HL-60 (cell line): ENCODE results near the gene POLR2L.

Experiments
- DNase-seq, 2 experiments: peaks; one replicate each; pipeline ENCODE4 v3.0.0-alpha.2; 2010 to 2020; ENCODE audit warnings: low read depth in 1 of 2, low spot score in 1 of 2
- H3K27ac ChIP-seq: fragments of 250-450 bp; sonication (Bioruptor Pico); replicated peaks from 2 replicates; pipeline ENCODE4 v1.5.1; 2020; ENCODE audit warnings: mild to moderate bottlenecking, moderate library complexity
- H3K27me3 ChIP-seq: fragments of 250-450 bp; sonication (Bioruptor Pico); 2 replicates; pipeline ENCODE4 v1.5.1; 2021; ENCODE audit warnings: mild to moderate bottlenecking, moderate library complexity; ENCODE audit not compliant: insufficient read depth, poor library complexity, severe bottlenecking
- H3K4me3 ChIP-seq: replicated peaks from 2 replicates; pipeline ENCODE4 v1.5.1; 2011; ENCODE audit warnings: mild to moderate bottlenecking, control low read depth, low read length; ENCODE audit not compliant: insufficient read depth
- CTCF ChIP-seq: IDR thresholded peaks from one replicate; pipeline ENCODE4 v1.5.1; 2011; ENCODE audit warnings: low read length, control low read depth, inconsistent platforms; ENCODE audit not compliant: insufficient read depth
- GABPA ChIP-seq: IDR thresholded peaks from 2 replicates; pipeline ENCODE4 v1.6.1; 2012; ENCODE audit warnings: low read depth
- POLR2AphosphoS5 ChIP-seq: IDR thresholded peaks from 2 replicates; pipeline ENCODE4 v1.6.1; 2012; ENCODE audit warnings: low read depth
- REST ChIP-seq: IDR thresholded peaks from 2 replicates; pipeline ENCODE4 v1.6.1; 2012; ENCODE audit warnings: low read depth; ENCODE audit not compliant: insufficient replicate concordance
- SPI1 ChIP-seq: IDR thresholded peaks from 2 replicates; pipeline ENCODE4 v1.6.1; 2012; ENCODE audit warnings: low read depth, mild to moderate bottlenecking, borderline replicate concordance

The POLR2L gene

GRCh38 chr11:827146-827896, 15.0 kb downstream of the POLR2L start:
- H3K4me3 ChIP-seq, result peak overlapping the region; percentile 46
- no peak for TF ChIP-seq GABPA
- no peak for TF ChIP-seq SPI1
- no peak for TF ChIP-seq REST
- peak; percentile 38; the same call in 1 of the 2 replicates for TF ChIP-seq POLR2AphosphoS5
- TF ChIP-seq CTCF, result no peak
- H3K27ac ChIP-seq, result peak overlapping the region; percentile 65
- H3K27me3 ChIP-seq, result peaks cover 9% of the 10 kb centered on the region
- peak in 1 of 2 experiments; percentile 61 for DNase-seq

GRCh38 chr11:826836-827145, 15.5 kb downstream of the POLR2L start:
- no peak for DNase-seq
- TF ChIP-seq SPI1, result no peak
- TF ChIP-seq GABPA, result no peak
- no peak for TF ChIP-seq REST
- no peak for TF ChIP-seq POLR2AphosphoS5
- TF ChIP-seq CTCF, result no peak
- H3K4me3 ChIP-seq, result peak overlapping the region; percentile 46
- peaks cover 9% of the 10 kb centered on the region for H3K27me3 ChIP-seq
- peak overlapping the region; percentile 65 for H3K27ac ChIP-seq

GRCh38 chr11:826227-826621, 16.1 kb downstream of the POLR2L start:
- Histone ChIP-seq H3K4me3 (no peak overlapping the region), H3K27me3 (peaks cover 9% of the 10 kb centered on the region), H3K27ac (peak overlapping the region; percentile 65; the same call in 1 of the 2 replicates)
- no peak for TF ChIP-seq SPI1
- no peak for TF ChIP-seq GABPA
- TF ChIP-seq REST, result no peak
- no peak for DNase-seq
